Psoas muscle (tissue), 8 donors: Measurements from ENCODE around the gene SLC5A5. TPM values are rescaled to one million over a fixed set of nuclear protein-coding genes. Genes with fewer than 3 reads are reported as not detected.

Source experiments
- ATAC-seq, 4 donors: fragments of 200-7000 bp; cut with Tn5 transposase; one replicate each; pipeline ENCODE4 v1.9.1; 2020; ENCODE audit warnings: moderate library complexity in 3 of 4, mild to moderate bottlenecking in 2 of 4
- DNase-seq, 2 donors: peaks; one replicate each; pipeline ENCODE4 v3.0.0-alpha.2; 2020
- H3K27ac ChIP-seq: fragments of 200-600 bp; one replicate; pipeline ENCODE4 v1.8.0; 2022
- H3K27me3 ChIP-seq, 3 donors: fragments of 200-600 bp in 1 of 3; one replicate each; pipeline versions ENCODE4 v1.6.1 to v1.8.0; 2013 to 2022; ENCODE audit warnings: low read length in 2 of 3, mild to moderate bottlenecking in 2 of 3, moderate library complexity in 1 of 3; ENCODE audit not compliant: insufficient read depth in 3 of 3
- H3K36me3 ChIP-seq, 2 donors: fragments of 200-600 bp in 1 of 2; one replicate each; pipeline versions ENCODE4 v1.6.1 to v1.8.0; 2013 to 2022; ENCODE audit warnings: low read depth in 1 of 2, mild to moderate bottlenecking in 1 of 2, moderate library complexity in 1 of 2; ENCODE audit not compliant: insufficient read depth in 1 of 2
- H3K4me1 ChIP-seq: fragments of 200-600 bp; one replicate; pipeline ENCODE4 v1.8.0; 2022
- H3K4me3 ChIP-seq: fragments of 200-600 bp; one replicate; pipeline ENCODE4 v1.8.0; 2022; ENCODE audit warnings: mild to moderate bottlenecking
- H3K9me3 ChIP-seq: fragments of 200-600 bp; one replicate; pipeline ENCODE4 v1.8.0; 2022
- WGBS, 3 donors: extraction: QIAGEN DNeasy Blood & Tissue Kit; methylation state at CpG; one replicate each; pipeline versions ENCODE4 v1.1.6 to v1.1.7; 2013; 5-methylcytosine and 5-hydroxymethylcytosine counted together
- intact Hi-C, 2 donors: fragments of 100-400 bp; cut with DNase I; formaldehyde crosslinking; loops; one replicate each; pipeline versions ENCODE4 v1.11.0 to v1.14.2; 2022
- polyA plus RNA-seq, 3 donors: library from polyadenylated mRNA; stranded (reverse); fragments of 200-250 nt; gene quantifications; one replicate each; pipeline ENCODE4 v1.2.3, GENCODE V29; 2013
- total RNA-seq, 4 donors: library from RNA; stranded (reverse); fragmentation: NEBNext Ultra II Directional in 2 of 4; extraction: Animal tissue kit (Norgen Biotek cat#: 25700) in 2 of 4; gene quantifications; one replicate each; pipeline versions ENCODE4 v1.2.1 to v1.2.4, GENCODE V29; 2021 to 2023
- TF ChIP-seq, protein P1 (sequence below): fragments of 200-600 bp; IDR thresholded peaks from one replicate; pipeline ENCODE4 v1.8.0; 2022; ENCODE audit warnings: antibody characterized with exemption
- donor health status: healthy with polysubstance abuse.
- donor health status: DM: no; HTN: no; CAD: no; lungs with moderate emphysema.
- donor health status: Bipolar disorder and iron deficiency.
- donor health status: healthy.
- donor health status: DM: yes; HTN: yes; CAD: no.
- donor health status: DM: no; HTN: no; CAD: no.
- donor health status: DM: no; HTN: no; CAD: no.
- donor health status: DM: yes; HTN: yes; CAD: no.

The SLC5A5 gene
- total and polyA plus RNA-seq, 7 donors = not detected

GRCh38 chr19:17944301-17944700, 72.6 kb downstream of the SLC5A5 start:
- TF ChIP-seq, protein P1, sequence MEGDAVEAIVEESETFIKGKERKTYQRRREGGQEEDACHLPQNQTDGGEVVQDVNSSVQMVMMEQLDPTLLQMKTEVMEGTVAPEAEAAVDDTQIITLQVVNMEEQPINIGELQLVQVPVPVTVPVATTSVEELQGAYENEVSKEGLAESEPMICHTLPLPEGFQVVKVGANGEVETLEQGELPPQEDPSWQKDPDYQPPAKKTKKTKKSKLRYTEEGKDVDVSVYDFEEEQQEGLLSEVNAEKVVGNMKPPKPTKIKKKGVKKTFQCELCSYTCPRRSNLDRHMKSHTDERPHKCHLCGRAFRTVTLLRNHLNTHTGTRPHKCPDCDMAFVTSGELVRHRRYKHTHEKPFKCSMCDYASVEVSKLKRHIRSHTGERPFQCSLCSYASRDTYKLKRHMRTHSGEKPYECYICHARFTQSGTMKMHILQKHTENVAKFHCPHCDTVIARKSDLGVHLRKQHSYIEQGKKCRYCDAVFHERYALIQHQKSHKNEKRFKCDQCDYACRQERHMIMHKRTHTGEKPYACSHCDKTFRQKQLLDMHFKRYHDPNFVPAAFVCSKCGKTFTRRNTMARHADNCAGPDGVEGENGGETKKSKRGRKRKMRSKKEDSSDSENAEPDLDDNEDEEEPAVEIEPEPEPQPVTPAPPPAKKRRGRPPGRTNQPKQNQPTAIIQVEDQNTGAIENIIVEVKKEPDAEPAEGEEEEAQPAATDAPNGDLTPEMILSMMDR = no peak
- H3K4me3 ChIP-seq = no peak overlapping the region
- H3K36me3 ChIP-seq = peaks cover 0 to 33% of the 10 kb centered on the region in 2 donors
- peaks cover 5% of the 10 kb centered on the region for H3K4me1 ChIP-seq
- intact Hi-C loops = no loop called here
- no peak overlapping the region for H3K27ac ChIP-seq
- DNase-seq (no peak), ATAC-seq (peak in 2 of 4 donors; percentile 25 to 46)
- peaks cover 0 to 5% (median 3%) of the 10 kb centered on the region in 3 donors for H3K27me3 ChIP-seq
- WGBS, 3 donors = 49 to 61% (median 54%) methylated on average over 4 of the region's 4 CpGs
- no peaks in the 10 kb centered on the region for H3K9me3 ChIP-seq

Other genes starting within 250 kb of the SLC5A5 start
- under 1 TPM in 2 of 4 donors, not detected in 2; 0.04 to 0.19 TPM for gene UNC13A, start 183.6 kb upstream of the SLC5A5 start, total RNA-seq
- gene UNC13A, start 183.6 kb upstream of the SLC5A5 start, polyA plus RNA-seq = under 1 TPM in 2 of 3 donors, not detected in 1; 0.04 to 0.05 TPM
- 10 to 100 TPM; 42.4 to 60.6 (median 49.1) TPM for gene MAP1S, start 152.5 kb upstream of the SLC5A5 start, total RNA-seq
- 10 to 100 TPM; 19.1 to 37.0 (median 24.3) TPM for gene MAP1S, start 152.5 kb upstream of the SLC5A5 start, polyA plus RNA-seq
- gene FCHO1, start 120.5 kb upstream of the SLC5A5 start, total RNA-seq = under 1 TPM; 0.15 to 0.68 (median 0.58) TPM
- under 1 TPM in 2 of 3 donors, not detected in 1; 0.10 to 0.22 TPM for gene FCHO1, start 120.5 kb upstream of the SLC5A5 start, polyA plus RNA-seq
- gene B3GNT3, start 76.8 kb upstream of the SLC5A5 start, total RNA-seq = under 1 TPM in 1 of 4 donors, not detected in 3; 0.38 TPM
- gene B3GNT3, start 76.8 kb upstream of the SLC5A5 start, polyA plus RNA-seq = under 1 TPM in 2 of 3 donors, not detected in 1; 0.03 to 0.08 TPM
- gene INSL3, start 50.4 kb upstream of the SLC5A5 start, total RNA-seq = not detected
- gene INSL3, start 50.4 kb upstream of the SLC5A5 start, polyA plus RNA-seq = not detected
- gene JAK3, start 24.0 kb upstream of the SLC5A5 start, total RNA-seq = 1 to 10 TPM in 3 of 4 donors, under 1 TPM in 1; 0.95 to 4.0 (median 1.1) TPM
- under 1 TPM; 0.17 to 0.35 (median 0.31) TPM for gene JAK3, start 24.0 kb upstream of the SLC5A5 start, polyA plus RNA-seq
- gene RPL18A, start 12.0 kb upstream of the SLC5A5 start, total RNA-seq = 1,000 to 10,000 TPM; 1,164 to 1,735 (median 1,510) TPM
- gene RPL18A, start 12.0 kb upstream of the SLC5A5 start, polyA plus RNA-seq = 1,000 to 10,000 TPM; 2,246 to 3,046 (median 2,399) TPM
- 100 to 1,000 TPM in 2 of 4 donors, 10 to 100 TPM in 2; 92.1 to 122 (median 99.6) TPM for gene CCDC124, start 61.1 kb downstream of the SLC5A5 start, total RNA-seq
- gene CCDC124, start 61.1 kb downstream of the SLC5A5 start, polyA plus RNA-seq = 100 to 1,000 TPM; 167 to 266 (median 176) TPM
- not detected for gene KCNN1, start 95.2 kb downstream of the SLC5A5 start, total RNA-seq
- gene KCNN1, start 95.2 kb downstream of the SLC5A5 start, polyA plus RNA-seq = under 1 TPM in 2 of 3 donors, not detected in 1; 0.01 to 0.06 TPM
- gene ARRDC2, start 136.2 kb downstream of the SLC5A5 start, total RNA-seq = 100 to 1,000 TPM in 2 of 4 donors, 10 to 100 TPM in 2; 43.4 to 399 (median 98.4) TPM
- gene ARRDC2, start 136.2 kb downstream of the SLC5A5 start, polyA plus RNA-seq = 100 to 1,000 TPM; 173 to 294 (median 281) TPM
- under 1 TPM; 0.15 to 0.53 (median 0.26) TPM for gene IL12RB1, start 215.0 kb downstream of the SLC5A5 start, total RNA-seq
- under 1 TPM in 2 of 3 donors, not detected in 1; 0.14 to 0.17 TPM for gene IL12RB1, start 215.0 kb downstream of the SLC5A5 start, polyA plus RNA-seq
- 1 to 10 TPM; 1.7 to 5.1 (median 3.2) TPM for gene MAST3, start 225.8 kb downstream of the SLC5A5 start, total RNA-seq
- 1 to 10 TPM in 1 of 3 donors, under 1 TPM in 2; 0.34 to 2.5 (median 0.96) TPM for gene MAST3, start 225.8 kb downstream of the SLC5A5 start, polyA plus RNA-seq